Measurements from ENCODE around the gene TSEN2.

DNA sequence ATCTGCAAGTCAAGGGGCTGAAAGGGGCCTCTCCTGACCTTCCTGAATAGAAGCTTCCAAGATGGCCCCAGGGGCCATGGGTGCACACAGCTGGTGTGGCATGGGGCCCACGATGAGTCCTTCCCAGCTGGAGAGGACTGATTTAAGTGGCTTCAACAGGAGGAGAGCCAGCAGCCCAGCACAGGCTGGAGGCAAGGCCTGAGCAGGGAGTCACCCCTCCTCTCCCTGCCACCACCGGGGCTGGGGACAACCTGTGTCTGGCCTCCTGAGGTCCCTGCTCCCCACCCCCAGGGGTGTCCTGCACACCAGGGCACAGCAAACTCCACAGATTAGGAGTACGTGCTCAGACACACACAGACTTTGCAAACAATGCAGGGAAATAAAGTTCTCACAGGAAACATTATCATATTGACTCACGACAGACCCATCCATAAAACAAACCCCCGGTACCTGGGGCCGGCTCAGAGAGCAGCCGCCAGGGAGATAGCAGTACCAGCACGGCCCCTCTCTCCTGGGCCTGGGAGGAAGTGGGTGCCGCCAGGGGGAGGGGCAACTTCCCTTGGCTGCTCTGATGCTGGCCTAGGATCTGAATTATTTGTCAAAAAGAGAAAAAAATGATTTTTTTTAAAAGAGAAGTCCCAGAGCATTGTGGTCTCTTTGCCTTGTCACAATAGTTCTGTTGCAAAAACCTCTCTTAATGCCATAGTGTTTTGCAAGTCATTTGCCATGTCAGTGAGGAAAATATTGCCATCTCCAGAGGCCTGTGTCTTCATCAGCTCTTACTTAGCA, 21.9 kb upstream of the TSEN2 start:
- TF ChIP-seq, protein P1, sequence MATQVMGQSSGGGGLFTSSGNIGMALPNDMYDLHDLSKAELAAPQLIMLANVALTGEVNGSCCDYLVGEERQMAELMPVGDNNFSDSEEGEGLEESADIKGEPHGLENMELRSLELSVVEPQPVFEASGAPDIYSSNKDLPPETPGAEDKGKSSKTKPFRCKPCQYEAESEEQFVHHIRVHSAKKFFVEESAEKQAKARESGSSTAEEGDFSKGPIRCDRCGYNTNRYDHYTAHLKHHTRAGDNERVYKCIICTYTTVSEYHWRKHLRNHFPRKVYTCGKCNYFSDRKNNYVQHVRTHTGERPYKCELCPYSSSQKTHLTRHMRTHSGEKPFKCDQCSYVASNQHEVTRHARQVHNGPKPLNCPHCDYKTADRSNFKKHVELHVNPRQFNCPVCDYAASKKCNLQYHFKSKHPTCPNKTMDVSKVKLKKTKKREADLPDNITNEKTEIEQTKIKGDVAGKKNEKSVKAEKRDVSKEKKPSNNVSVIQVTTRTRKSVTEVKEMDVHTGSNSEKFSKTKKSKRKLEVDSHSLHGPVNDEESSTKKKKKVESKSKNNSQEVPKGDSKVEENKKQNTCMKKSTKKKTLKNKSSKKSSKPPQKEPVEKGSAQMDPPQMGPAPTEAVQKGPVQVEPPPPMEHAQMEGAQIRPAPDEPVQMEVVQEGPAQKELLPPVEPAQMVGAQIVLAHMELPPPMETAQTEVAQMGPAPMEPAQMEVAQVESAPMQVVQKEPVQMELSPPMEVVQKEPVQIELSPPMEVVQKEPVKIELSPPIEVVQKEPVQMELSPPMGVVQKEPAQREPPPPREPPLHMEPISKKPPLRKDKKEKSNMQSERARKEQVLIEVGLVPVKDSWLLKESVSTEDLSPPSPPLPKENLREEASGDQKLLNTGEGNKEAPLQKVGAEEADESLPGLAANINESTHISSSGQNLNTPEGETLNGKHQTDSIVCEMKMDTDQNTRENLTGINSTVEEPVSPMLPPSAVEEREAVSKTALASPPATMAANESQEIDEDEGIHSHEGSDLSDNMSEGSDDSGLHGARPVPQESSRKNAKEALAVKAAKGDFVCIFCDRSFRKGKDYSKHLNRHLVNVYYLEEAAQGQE (IDR thresholded peaks at IDR 0.05) = no peak
- TF ChIP-seq SMC3 (IDR thresholded peaks at IDR 0.05) (no peak), RAD21 (conservative IDR thresholded peaks at IDR 0.05 in 1 of 2, IDR thresholded peaks at IDR 0.05 in 1 of 2) (no peak), BHLHE40 (IDR thresholded peaks at IDR 0.05; ENCODE audit: low read depth, low read length) (no peak), HDAC2 (IDR thresholded peaks at IDR 0.05) (no peak), MAFK (IDR thresholded peaks at IDR 0.05; ENCODE audit: partially characterized antibody) (no peak)
- TF ChIP-seq, protein P2, sequence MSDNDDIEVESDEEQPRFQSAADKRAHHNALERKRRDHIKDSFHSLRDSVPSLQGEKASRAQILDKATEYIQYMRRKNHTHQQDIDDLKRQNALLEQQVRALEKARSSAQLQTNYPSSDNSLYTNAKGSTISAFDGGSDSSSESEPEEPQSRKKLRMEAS (IDR thresholded peaks at IDR 0.05) = no peak
- TF ChIP-seq, protein P3, sequence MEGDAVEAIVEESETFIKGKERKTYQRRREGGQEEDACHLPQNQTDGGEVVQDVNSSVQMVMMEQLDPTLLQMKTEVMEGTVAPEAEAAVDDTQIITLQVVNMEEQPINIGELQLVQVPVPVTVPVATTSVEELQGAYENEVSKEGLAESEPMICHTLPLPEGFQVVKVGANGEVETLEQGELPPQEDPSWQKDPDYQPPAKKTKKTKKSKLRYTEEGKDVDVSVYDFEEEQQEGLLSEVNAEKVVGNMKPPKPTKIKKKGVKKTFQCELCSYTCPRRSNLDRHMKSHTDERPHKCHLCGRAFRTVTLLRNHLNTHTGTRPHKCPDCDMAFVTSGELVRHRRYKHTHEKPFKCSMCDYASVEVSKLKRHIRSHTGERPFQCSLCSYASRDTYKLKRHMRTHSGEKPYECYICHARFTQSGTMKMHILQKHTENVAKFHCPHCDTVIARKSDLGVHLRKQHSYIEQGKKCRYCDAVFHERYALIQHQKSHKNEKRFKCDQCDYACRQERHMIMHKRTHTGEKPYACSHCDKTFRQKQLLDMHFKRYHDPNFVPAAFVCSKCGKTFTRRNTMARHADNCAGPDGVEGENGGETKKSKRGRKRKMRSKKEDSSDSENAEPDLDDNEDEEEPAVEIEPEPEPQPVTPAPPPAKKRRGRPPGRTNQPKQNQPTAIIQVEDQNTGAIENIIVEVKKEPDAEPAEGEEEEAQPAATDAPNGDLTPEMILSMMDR (IDR thresholded peaks at IDR 0.05) = no peak
- TF ChIP-seq, protein P4, sequence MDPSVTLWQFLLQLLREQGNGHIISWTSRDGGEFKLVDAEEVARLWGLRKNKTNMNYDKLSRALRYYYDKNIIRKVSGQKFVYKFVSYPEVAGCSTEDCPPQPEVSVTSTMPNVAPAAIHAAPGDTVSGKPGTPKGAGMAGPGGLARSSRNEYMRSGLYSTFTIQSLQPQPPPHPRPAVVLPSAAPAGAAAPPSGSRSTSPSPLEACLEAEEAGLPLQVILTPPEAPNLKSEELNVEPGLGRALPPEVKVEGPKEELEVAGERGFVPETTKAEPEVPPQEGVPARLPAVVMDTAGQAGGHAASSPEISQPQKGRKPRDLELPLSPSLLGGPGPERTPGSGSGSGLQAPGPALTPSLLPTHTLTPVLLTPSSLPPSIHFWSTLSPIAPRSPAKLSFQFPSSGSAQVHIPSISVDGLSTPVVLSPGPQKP (IDR thresholded peaks at IDR 0.05; ENCODE audit: low read depth, low read length) = no peak
